ENCODE data around the gene WDR33. TPM values are rescaled to one million over a fixed set of nuclear protein-coding genes. Genes with fewer than 3 reads are reported as not detected.

Gene WDR33
- polyA plus RNA-seq, 3 donors, result 49.5 to 55.7 (median 52.9) TPM

- DNase-seq, result no peak
Measured at GRCh38 chr2:127674241-127675209, 136.4 kb downstream of the WDR33 start.

GRCh38 chr2:127673291-127674069 is 137.5 kb downstream of the WDR33 start:
- DNase-seq, result no peak

GRCh38 chr2:127672341-127673224 is 138.4 kb downstream of the WDR33 start:
- no peak for DNase-seq

- no peak for DNase-seq
Measured at GRCh38 chr2:127671557-127672302, 139.2 kb downstream of the WDR33 start.

GRCh38 chr2:127670957-127671290 is 140.0 kb downstream of the WDR33 start:
- DNase-seq, result no peak

- DNase-seq, result no peak
Measured at GRCh38 chr2:127670055-127670956, 140.7 kb downstream of the WDR33 start.

GRCh38 chr2:127669056-127669455 is 141.9 kb downstream of the WDR33 start:
- no peak for DNase-seq

- DNase-seq, result no peak
Measured at GRCh38 chr2:127665267-127665893, 145.6 kb downstream of the WDR33 start.

- no peak for DNase-seq
Measured at GRCh38 chr2:127664895-127665225, 146.1 kb downstream of the WDR33 start.

GRCh38 chr2:127664065-127664894 is 146.7 kb downstream of the WDR33 start:
- DNase-seq, result peak; percentile 69

GRCh38 chr2:127663566-127664064 is 147.4 kb downstream of the WDR33 start:
- DNase-seq, result no peak

GRCh38 chr2:127662937-127663565 is 147.9 kb downstream of the WDR33 start:
- DNase-seq, result no peak

- no peak for DNase-seq
Measured at GRCh38 chr2:127661949-127662510, 148.9 kb downstream of the WDR33 start.

GRCh38 chr2:127661072-127661649 is 149.8 kb downstream of the WDR33 start:
- DNase-seq, result no peak

GRCh38 chr2:127660291-127660578 is 150.7 kb downstream of the WDR33 start:
- no peak for DNase-seq

GRCh38 chr2:127659408-127660290 is 151.3 kb downstream of the WDR33 start:
- DNase-seq, result no peak
